K562 (cell line): ENCODE results near the gene OXSM. TPM values are rescaled to one million over a fixed set of nuclear protein-coding genes. Genes with fewer than 3 reads are reported as not detected.

Experiments used
- ARID2 ChIP-seq: fragments of 450-650 bp; IDR thresholded peaks from 2 replicates; pipeline ENCODE4 v1.6.1; 2017; ENCODE audit warnings: antibody characterized with exemption, mild to moderate bottlenecking
- ASH1L ChIP-seq: fragments of 450-650 bp; IDR thresholded peaks from 2 replicates; pipeline ENCODE4 v1.6.1; 2018; ENCODE audit warnings: borderline replicate concordance, mild to moderate bottlenecking, low read depth; ENCODE audit not compliant: partially characterized antibody
- CBFA2T3 ChIP-seq: fragments of 450-650 bp; IDR thresholded peaks from 2 replicates; pipeline ENCODE4 v1.6.1; 2017
- CEBPB ChIP-seq: fragments of 450-650 bp; IDR thresholded peaks from 2 replicates; pipeline ENCODE4 v1.6.1; 2016; ENCODE audit warnings: missing genetic modification characterization, missing compliant biosample characterization
- CSDE1 ChIP-seq, 2 experiments: fragments of 450-650 bp; IDR thresholded peaks; 2 replicates each; pipeline ENCODE4 v1.6.1; 2016; ENCODE audit warnings: mild to moderate bottlenecking in 1 of 2
- CUX1 ChIP-seq: fragments of 200-800 bp; sonication (Bioruptor generic); IDR thresholded peaks from 2 replicates; pipeline ENCODE4 v1.6.1; 2016; ENCODE audit warnings: missing genetic modification characterization, missing compliant biosample characterization
- CXXC5 ChIP-seq: fragments of 250-450 bp; sonication (Bioruptor Pico); IDR thresholded peaks from 2 replicates; pipeline ENCODE4 v1.8.0; 2022; ENCODE audit warnings: inconsistent platforms, mild to moderate bottlenecking, moderate library complexity
- ESRRA ChIP-seq: fragments of 450-650 bp; IDR thresholded peaks from 2 replicates; pipeline ENCODE4 v1.6.1; 2014; ENCODE audit warnings: low read depth, mild to moderate bottlenecking, moderate library complexity, borderline replicate concordance
- GTF2F1 ChIP-seq: IDR thresholded peaks from 2 replicates; pipeline ENCODE4 v1.6.1; 2011; ENCODE audit warnings: low read depth, low read length, improper control_type of control experiment
- HMG20A ChIP-seq: fragments of 450-650 bp; formaldehyde crosslinking; conservative IDR thresholded peaks from 2 replicates; pipeline ENCODE4 v1.4.0; 2020; ENCODE audit warnings: mild to moderate bottlenecking, mixed read lengths
- KAT8 ChIP-seq: fragments of 450-650 bp; IDR thresholded peaks from 2 replicates; pipeline ENCODE4 v1.6.1; 2016; ENCODE audit warnings: low read depth, mild to moderate bottlenecking
- RBBP5 ChIP-seq: fragments of 200-600 bp; sonication (generic); IDR thresholded peaks from 2 replicates; pipeline ENCODE4 v1.6.1; 2012; ENCODE audit warnings: borderline replicate concordance, mild to moderate bottlenecking, low read length, control low read depth, inconsistent platforms; ENCODE audit not compliant: insufficient read depth, poor library complexity, severe bottlenecking
- RUNX1 ChIP-seq: sonication (generic); IDR thresholded peaks from 2 replicates; pipeline ENCODE4 v1.6.1; 2016; ENCODE audit warnings: antibody characterized with exemption, low read depth
- TAL1 ChIP-seq: fragments of 450-650 bp; IDR thresholded peaks from 2 replicates; pipeline ENCODE4 v1.6.1; 2016; ENCODE audit warnings: mild to moderate bottlenecking
- TRIM28 ChIP-seq: fragments of 450-650 bp; IDR thresholded peaks from 2 replicates; pipeline ENCODE4 v1.6.1; 2017
- USF2 ChIP-seq: sonication (generic); formaldehyde crosslinking; IDR thresholded peaks from 2 replicates; pipeline ENCODE4 v1.5.0; 2020; ENCODE audit warnings: missing genetic modification reagents
- ZBTB1 ChIP-seq: sonication (generic); formaldehyde crosslinking; IDR thresholded peaks from 2 replicates; pipeline ENCODE4 v1.8.1; 2023; ENCODE audit warnings: missing genetic modification reagents, low read depth, mild to moderate bottlenecking, borderline replicate concordance
- ZC3H11A ChIP-seq: IDR thresholded peaks from 2 replicates; pipeline ENCODE4 v1.6.1; 2012; ENCODE audit warnings: low read depth, low read length, improper control_type of control experiment
- ZNF280B ChIP-seq: fragments of 250-450 bp; sonication (Bioruptor Pico); IDR thresholded peaks from 2 replicates; pipeline ENCODE4 v1.5.1; 2021; ENCODE audit warnings: mild to moderate bottlenecking
- ZNF395 ChIP-seq: fragments of 200-800 bp; sonication (Bioruptor generic); IDR thresholded peaks from 2 replicates; pipeline ENCODE4 v1.6.1; 2017; ENCODE audit warnings: missing genetic modification characterization, missing compliant biosample characterization
- ZSCAN29 ChIP-seq: fragments of 450-650 bp; IDR thresholded peaks from 2 replicates; pipeline ENCODE4 v1.6.1; 2017
- polyA plus RNA-seq, 8 experiments: library from polyadenylated mRNA; depleted of rRNA in 4 of 8; stranded (reverse) in 5 of 8; unstranded in 3 of 8; fragments of >200 nt; fragmentation: Nextera tagmentation in 2 of 8; fragmentation: Illumina TruSeq in 1 of 8; extraction: Ambion mirVana in 2 of 8; extraction: Trizol in 1 of 8; gene quantifications; 2 replicates each; pipeline versions ENCODE4 v1.2.1 to v1.2.3, GENCODE V29; 2011 to 2014; ENCODE audit warnings: inconsistent platforms in 1 of 8, missing spikeins in 1 of 8
- total RNA-seq, 7 experiments: library from RNA; depleted of rRNA in 6 of 7; stranded (reverse); fragments of >200 nt in 6 of 7; fragmentation: Illumina TruSeq in 2 of 7; extraction: Trizol in 2 of 7; gene quantifications; 2 replicates each; pipeline versions ENCODE4 v1.2.1 to v1.2.3, GENCODE V29; 2011 to 2021; ENCODE audit warnings: low replicate concordance in 1 of 7

The OXSM gene
- total and polyA plus RNA-seq, 9 of the 15 experiments (the other 6 are each of a cell fraction or from before 2014, with no cell fraction given), result 24.0 to 107 (median 34.0) TPM

GRCh38 chr3:25783661-25784512 is 6.0 kb upstream of the OXSM start (continued):
- no peak for TF ChIP-seq CUX1 (CRISPR knock-in tag)
- TF ChIP-seq CEBPB (tag), result peak; percentile 100
- TF ChIP-seq ARID2, result no peak
- no peak for TF ChIP-seq ZNF280B (CRISPR knock-in tag)
- TF ChIP-seq CSDE1 (IDR thresholded peaks at IDR 0.05), result no peak
- TF ChIP-seq KAT8, result no peak
- TF ChIP-seq GTF2F1, result no peak
- TF ChIP-seq CBFA2T3, result no peak
- TF ChIP-seq TAL1, result no peak
- peak; percentile 81 for TF ChIP-seq ZSCAN29
- TF ChIP-seq ZC3H11A, result no peak
- no peak for TF ChIP-seq RBBP5
- TF ChIP-seq ESRRA, result no peak
- no peak for TF ChIP-seq CXXC5 (CRISPR knock-in tag)
- no peak for TF ChIP-seq HMG20A (CRISPR knock-in tag)
- TF ChIP-seq ASH1L, result peak; percentile 41
- peak; percentile 44; the same call in 1 of the 2 replicates for TF ChIP-seq ZBTB1 (CRISPR knock-in tag)
- TF ChIP-seq TRIM28, result no peak
- TF ChIP-seq ZNF395, result no peak
- TF ChIP-seq RUNX1, result no peak
- peak; percentile 14; the same call in 1 of the 2 replicates for TF ChIP-seq USF2 (CRISPR knock-in tag)
